Kidney (tissue), 14 donors: ENCODE results near the gene TLE1. TPM values are rescaled to one million over a fixed set of nuclear protein-coding genes. Genes with fewer than 3 reads are reported as not detected.

ENCODE experiments used
- DNase-seq, 5 donors: peaks; one replicate each; pipeline ENCODE4 v3.0.0-alpha.2; 2013 to 2020
- FAIRE-seq: peaks from 2 replicates; lab custom pipeline; 2012; peaks lifted over from hg19 to GRCh38; lab: Jason Lieb, UNC
- H3K27ac ChIP-seq, 2 donors: one replicate each; pipeline ENCODE4 v1.7.0; 2013; ENCODE audit warnings: low read depth in 2 of 2, low read length in 2 of 2, inconsistent platforms in 1 of 2
- H3K27me3 ChIP-seq: one replicate; pipeline ENCODE4 v1.7.1; 2013; ENCODE audit warnings: low read length, inconsistent platforms; ENCODE audit not compliant: control insufficient read depth, insufficient read depth
- H3K36me3 ChIP-seq, 3 donors: one replicate each; pipeline versions ENCODE4 v1.7.0 to v1.7.1; 2013; ENCODE audit warnings: low read length in 3 of 3, control low read depth in 1 of 3, inconsistent platforms in 1 of 3; ENCODE audit not compliant: insufficient read depth in 3 of 3, control insufficient read depth in 2 of 3
- H3K4me1 ChIP-seq, 3 donors: one replicate each; pipeline versions ENCODE4 v1.7.0 to v1.7.1; 2013; ENCODE audit warnings: low read length in 3 of 3, inconsistent platforms in 1 of 3, low read depth in 1 of 3; ENCODE audit not compliant: control insufficient read depth in 2 of 3, insufficient read depth in 2 of 3
- H3K4me3 ChIP-seq, 3 donors: one replicate each; pipeline versions ENCODE4 v1.7.0 to v1.8.1; 2013; ENCODE audit warnings: low read length in 3 of 3, control low read depth in 1 of 3, inconsistent platforms in 1 of 3
- H3K9ac ChIP-seq, 3 donors: one replicate each; pipeline versions ENCODE4 v1.7.0 to v1.7.1; 2013; ENCODE audit warnings: low read length in 3 of 3, control low read depth in 1 of 3, inconsistent platforms in 1 of 3
- H3K9me3 ChIP-seq, 3 donors: one replicate each; pipeline versions ENCODE4 v1.7.0 to v1.7.1; 2013; ENCODE audit warnings: low read length in 3 of 3, control low read depth in 1 of 3, inconsistent platforms in 1 of 3; ENCODE audit not compliant: control insufficient read depth in 2 of 3, insufficient read depth in 1 of 3
- CTCF ChIP-seq: IDR thresholded peaks from 3 replicates; pipeline ENCODE4 v1.5.1; 2012; ENCODE audit warnings: mild to moderate bottlenecking, moderate library complexity, borderline replicate concordance; ENCODE audit not compliant: insufficient read depth; ENCODE audit errors: extremely low read depth
- intact Hi-C: fragments of 100-400 bp; cut with DNase I; formaldehyde crosslinking; loops from one replicate; pipeline ENCODE4 v1.11.1; 2022
- polyA plus RNA-seq: library from polyadenylated mRNA; stranded (reverse); fragments of 350-450 nt; fragmentation: Illumina TruSeq; extraction: RNeasy Lipid Tissue Mini Kit (QIAGEN cat#74804); gene quantifications from one replicate; pipeline ENCODE4 v1.2.3, GENCODE V29; 2014; ENCODE audit warnings: low read depth, low replicate concordance; ENCODE audit not compliant: insufficient read depth
- total RNA-seq: library from RNA; stranded (reverse); fragmentation: NEBNext Ultra II Directional; extraction: Animal tissue kit (Norgen Biotek cat#: 25700); gene quantifications from one replicate; pipeline ENCODE4 v1.2.1, GENCODE V29; 2021
- donor health status: control.
- donor health status: control.
- donor health status: control.
- donor health status: control.
- donor health status: control.
- donor health status: DM: yes; HTN: yes; CAD: no.
- donor health status: Normal renal cell carcinoma (clear cell type).

Gene TLE1
- total and polyA plus RNA-seq, 2 donors from 2014 or later = 10.8 to 52.5 TPM

DNA sequence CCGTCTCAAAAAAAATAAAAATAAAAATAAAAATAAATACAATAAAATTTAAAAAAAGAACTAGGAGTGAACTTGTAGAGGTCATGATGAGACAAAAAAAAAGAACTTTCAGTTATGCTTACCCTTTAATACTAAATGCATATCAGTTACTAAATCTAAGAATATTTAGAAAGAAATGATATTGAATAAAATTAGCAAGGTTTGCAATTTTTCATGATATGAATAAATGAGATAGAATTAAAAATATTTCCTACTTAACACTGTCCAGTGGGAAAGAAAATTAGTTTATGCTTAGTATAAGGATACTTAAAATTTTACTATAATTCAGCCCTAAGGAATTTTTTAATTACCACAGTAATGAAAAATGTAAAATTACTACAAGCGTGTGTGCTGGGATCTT, 132.4 kb downstream of the TLE1 start:
- intact Hi-C loops = no loop called here
- TF ChIP-seq CTCF = no peak
- FAIRE-seq (no peak), DNase-seq (no peak)
- H3K27me3 ChIP-seq = no peaks in the 10 kb centered on the region
- H3K9me3 ChIP-seq = no peaks in the 10 kb centered on the region
- no peak overlapping the region for H3K4me3 ChIP-seq
- H3K4me1 ChIP-seq = peaks cover 3 to 10% (median 5%) of the 10 kb centered on the region in 3 donors
- no peak overlapping the region for H3K9ac ChIP-seq
- no peaks in the 10 kb centered on the region for H3K36me3 ChIP-seq
- H3K27ac ChIP-seq = no peak overlapping the region

GRCh38 chr9:81552581-81552991, 136.8 kb downstream of the TLE1 start:
- intact Hi-C loops = no loop called here
- FAIRE-seq (no peak), DNase-seq (peak in 2 of 5 donors; percentile 31 to 44)
- H3K4me3 ChIP-seq = no peak overlapping the region
- H3K27ac ChIP-seq = no peak overlapping the region
- TF ChIP-seq CTCF = no peak
- peaks cover 0 to 3% (median 0%) of the 10 kb centered on the region in 3 donors for H3K4me1 ChIP-seq
- no peaks in the 10 kb centered on the region for H3K9me3 ChIP-seq
- H3K27me3 ChIP-seq = no peaks in the 10 kb centered on the region
- no peaks in the 10 kb centered on the region for H3K36me3 ChIP-seq
- no peak overlapping the region for H3K9ac ChIP-seq

GRCh38 chr9:81550207-81550583, 139.2 kb downstream of the TLE1 start:
- H3K27me3 ChIP-seq = no peaks in the 10 kb centered on the region
- no peak overlapping the region for H3K9ac ChIP-seq
- H3K4me1 ChIP-seq = peaks cover 0 to 3% (median 0%) of the 10 kb centered on the region in 3 donors
- no peak overlapping the region for H3K27ac ChIP-seq
- H3K36me3 ChIP-seq = no peaks in the 10 kb centered on the region
- FAIRE-seq (no peak), DNase-seq (no peak)
- H3K4me3 ChIP-seq = no peak overlapping the region
- H3K9me3 ChIP-seq = no peaks in the 10 kb centered on the region
- intact Hi-C loops = no loop called here
- TF ChIP-seq CTCF = no peak
